ENCODE results near the gene PEDS1. TPM values are rescaled to one million over a fixed set of nuclear protein-coding genes. Genes with fewer than 3 reads are reported as not detected.
"Not testable (repeated sequence)": the region's sequence is repeated elsewhere in the genome, so short reads cannot be mapped to it uniquely, and the experiment has no call there.

Gene PEDS1
- total RNA-seq, 1 donor from 2014 or later = 9.1 TPM

DNA sequence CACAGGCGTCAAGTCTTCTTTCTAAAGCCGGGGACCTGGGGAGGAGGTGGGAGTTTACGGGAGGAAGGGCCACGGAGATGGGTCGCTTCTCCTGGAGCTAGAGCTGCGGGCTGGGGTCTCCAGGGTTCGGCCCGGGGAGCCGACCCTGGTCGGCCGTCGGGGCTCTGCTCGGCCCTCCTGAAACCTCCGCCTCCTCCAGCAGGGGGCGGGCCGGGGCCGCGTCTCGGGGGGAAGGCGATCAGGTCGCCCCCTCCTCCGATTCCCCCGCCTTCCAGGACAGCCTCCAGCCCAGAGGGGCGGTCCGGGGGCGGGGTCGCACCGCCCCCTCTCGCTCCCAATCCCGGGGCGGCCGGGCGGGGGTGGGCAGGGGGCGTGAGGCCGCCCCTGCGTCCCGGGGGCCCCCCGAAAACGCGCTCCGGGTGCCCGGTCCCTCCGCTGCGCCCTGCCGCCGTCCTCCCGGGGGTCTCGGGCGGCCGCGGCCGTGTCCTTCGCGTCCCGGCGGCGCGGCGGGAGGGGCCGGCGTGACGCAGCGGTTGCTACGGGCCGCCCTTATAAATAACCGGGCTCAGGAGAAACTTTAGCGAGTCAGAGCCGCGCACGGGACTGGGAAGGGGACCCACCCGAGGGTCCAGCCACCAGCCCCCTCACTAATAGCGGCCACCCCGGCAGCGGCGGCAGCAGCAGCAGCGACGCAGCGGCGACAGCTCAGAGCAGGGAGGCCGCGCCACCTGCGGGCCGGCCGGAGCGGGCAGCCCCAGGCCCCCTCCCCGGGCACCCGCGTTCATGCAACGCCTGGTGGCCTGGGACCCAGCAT lies 36.9 kb upstream of the PEDS1 start, which contains the start of gene CEBPB:
Gene CEBPB, plus strand, starts transcription at position 580 of the 814 bp plus-strand sequence. Its CDS starts 204 bp downstream, at position 784.
- peak; percentile 56 for ATAC-seq
- peak; percentile 97 for DNase-seq (ENCODE audit: low spot score)

DNA sequence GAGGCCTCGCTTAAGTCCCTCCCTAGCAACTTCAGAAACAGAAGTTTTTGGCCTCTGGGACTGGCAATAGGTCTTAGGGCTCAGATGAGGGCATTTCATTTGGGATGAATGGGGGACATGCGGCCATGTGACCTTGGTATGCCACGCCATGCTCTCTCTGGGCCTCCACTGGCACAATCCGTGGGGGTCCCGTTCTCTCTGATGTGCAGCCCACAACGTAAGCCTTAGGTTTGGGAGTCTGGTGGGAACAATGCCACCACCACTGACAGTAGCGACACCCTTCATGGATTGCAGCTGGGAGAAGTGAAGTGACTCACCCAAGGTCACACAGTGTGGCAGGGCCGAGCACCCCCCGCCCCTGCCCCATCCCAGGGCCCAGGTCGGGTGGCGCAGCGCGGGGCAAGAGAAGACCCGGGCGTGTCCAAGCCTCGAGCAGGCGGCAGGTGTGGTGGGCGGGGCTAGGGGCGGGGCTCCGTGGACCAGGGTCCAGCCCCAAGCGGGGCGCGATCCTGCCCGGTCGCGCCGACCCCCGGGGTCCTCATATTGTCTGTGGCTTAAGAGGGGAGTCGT lies 36.2 kb upstream of the PEDS1 start:
- ATAC-seq = peak; percentile 46
- peak; percentile 90 for DNase-seq (ENCODE audit: low spot score)

DNA sequence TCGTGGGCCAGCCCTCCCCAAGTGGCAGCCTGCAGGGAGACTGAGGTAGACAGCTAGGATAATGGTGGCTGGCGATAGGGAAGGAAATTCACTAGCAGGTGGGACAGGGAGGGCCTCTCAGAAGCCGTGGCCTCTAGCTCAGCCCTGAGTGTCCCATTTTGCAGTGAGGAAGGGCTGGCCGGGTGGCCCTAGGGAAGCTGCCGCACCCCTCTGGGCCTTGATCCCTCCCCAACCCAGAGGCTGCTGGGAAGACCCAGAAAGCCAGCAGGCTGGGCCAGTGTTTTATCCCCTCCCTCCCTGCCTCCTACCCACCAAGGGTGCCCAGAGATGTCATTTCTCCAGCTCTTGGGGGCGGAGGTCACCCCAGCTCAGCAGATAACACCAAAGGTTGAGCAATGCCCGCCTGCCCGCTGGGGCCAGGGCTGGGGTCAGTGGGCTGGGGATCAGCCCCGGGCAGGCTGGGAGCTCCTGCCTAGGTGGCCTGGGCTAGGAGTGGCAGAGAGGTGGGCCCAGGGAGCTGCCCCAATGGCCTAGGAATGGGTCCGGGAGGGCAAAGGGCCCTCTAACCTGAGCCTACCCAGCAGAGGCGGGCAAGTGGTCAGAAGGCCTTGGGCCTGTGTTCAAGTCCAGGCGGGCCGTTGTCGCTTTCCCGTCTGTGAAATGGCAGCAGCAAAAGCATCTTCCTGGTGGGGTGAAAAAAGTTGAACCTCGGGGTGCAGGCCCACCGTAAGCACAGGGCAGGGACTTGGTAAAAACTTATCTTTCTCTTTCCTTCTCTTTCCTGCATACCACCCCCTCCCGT lies 35.6 kb upstream of the PEDS1 start:
- ATAC-seq (peak; percentile 54), DNase-seq (ENCODE audit: low spot score) (peak; percentile 98)

DNA sequence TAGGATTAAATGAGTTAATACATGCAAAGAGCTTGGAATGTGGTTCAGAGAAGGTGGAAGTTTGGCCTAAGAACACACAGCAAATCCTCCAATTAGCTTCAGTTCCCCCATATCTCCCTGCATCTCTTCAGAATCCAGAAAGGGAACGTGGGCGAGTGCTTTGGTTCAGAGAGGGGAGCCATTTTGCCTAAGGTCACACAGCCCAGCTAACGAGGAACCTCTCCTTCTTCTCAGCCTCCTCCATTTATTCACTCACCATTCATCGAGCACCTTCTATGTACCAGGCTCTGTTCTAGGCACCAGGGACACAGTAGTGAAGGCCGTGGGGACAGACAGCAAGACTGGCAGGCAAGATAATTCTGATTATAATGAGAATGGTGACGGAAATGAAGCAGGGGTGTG lies 34.8 kb upstream of the PEDS1 start:
- DNase-seq (ENCODE audit: low spot score) (peak; percentile 46), ATAC-seq (no peak)

DNA sequence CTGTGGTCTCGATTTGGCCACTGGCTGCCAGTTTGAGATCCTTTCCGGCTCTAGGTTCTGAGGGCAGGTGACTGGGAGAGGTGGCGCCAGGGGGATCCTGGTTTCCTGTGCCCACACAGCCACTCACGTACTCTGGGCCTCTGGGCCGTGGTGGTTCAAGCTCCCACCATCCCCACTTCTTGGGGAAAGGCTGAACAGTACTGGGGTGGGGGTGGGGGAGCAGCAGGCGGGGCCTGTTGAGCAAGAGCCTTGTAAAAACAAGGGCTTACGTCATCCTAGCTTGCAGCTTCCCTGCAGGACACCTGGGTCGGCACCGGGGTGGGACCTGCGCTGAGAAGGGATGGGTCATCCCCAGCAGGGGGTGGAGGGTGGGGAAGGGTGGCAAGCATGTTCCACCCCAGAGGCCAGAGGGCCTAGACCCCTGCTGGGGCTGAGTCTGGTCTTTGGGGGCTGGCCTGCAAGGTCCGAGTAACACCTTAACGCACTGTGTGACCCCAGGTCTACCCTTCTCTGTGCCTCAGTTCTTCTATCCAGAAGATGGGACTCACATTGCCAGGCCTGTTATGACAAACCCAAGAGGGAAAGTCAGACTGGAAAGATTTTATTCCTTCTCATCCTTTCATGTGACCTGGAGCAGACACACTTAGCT lies 34.0 kb upstream of the PEDS1 start:
- peak; percentile 10 for ATAC-seq
- DNase-seq (ENCODE audit: low spot score) = peak; percentile 86

DNA sequence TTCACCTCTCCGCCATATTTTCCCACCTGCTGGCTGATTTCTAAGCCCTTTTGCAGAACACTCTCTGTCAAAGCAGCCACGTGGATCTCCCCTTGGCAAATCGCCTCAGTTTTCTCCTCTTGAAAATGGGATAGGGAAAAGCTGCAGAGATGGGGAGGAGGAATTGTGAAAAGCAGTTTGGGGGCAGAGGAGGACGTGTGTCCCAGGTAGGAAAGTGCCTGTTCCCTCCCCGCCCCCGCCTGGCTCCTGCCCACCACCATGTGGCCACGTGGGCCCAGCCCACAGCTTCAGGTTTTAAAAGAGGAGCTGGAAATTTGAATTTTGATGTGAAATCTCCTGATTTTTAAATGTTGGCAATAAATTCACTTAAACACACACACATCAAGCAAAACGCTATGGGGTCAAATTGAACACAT lies 33.5 kb upstream of the PEDS1 start:
- peak; percentile 69 for DNase-seq (ENCODE audit: low spot score)
- no peak for ATAC-seq

DNA sequence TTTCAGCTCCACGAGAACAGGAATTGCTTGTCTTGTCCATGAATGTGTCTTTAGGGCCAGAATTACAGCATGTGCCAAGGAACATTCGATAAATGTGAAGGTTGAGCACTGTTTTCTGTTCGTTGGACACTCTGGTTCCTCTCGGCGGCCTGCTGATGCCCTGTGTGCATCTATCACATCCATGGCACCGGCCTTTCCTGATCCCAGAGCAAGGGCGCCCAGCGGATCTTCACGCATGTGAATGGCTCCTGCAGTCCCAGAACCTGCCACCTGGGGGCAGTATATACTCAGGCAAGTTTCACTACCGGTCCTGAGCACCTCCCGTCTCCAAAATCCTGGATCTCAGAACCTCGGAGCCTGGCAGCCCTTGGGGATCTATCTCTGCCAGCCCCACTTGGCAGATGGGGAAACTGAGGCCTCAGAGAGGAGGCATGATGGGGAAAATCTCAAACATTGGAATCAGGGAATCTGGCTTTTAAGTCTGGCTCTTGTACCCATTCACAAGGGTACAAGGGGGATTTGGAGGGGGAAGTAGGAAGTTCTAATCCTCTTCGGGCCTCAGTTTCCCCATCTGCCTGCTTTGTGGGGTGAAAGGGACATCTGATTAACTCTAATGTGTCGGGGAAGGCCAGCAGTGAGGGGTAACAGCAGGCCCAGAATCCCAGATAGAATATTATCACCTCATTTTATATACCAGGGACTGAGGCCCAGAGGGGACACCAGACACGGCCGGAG lies 32.8 kb upstream of the PEDS1 start:
- ATAC-seq = peak; percentile 27
- DNase-seq (ENCODE audit: low spot score) = peak; percentile 95

DNA sequence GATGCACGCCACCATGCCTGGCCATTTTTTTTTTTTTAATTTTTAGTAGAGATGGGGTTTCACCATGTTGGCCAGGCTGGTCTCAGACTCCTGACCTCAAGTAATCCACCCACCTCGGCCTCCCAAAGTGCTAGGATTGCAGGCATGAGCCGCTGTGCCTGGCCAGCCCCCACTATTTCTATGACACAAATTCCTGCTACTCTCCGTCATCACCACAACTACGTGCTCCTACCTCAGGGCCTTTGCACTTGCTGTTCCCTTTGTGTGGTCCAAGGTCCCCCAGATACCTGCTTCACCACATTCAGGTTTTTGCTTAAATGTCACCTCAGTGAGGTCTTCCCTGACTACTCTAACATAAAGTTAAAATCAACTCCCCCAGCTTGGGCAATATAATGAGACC lies 31.9 kb upstream of the PEDS1 start:
- ATAC-seq = no peak
- no peak for DNase-seq (ENCODE audit: low spot score)

DNA sequence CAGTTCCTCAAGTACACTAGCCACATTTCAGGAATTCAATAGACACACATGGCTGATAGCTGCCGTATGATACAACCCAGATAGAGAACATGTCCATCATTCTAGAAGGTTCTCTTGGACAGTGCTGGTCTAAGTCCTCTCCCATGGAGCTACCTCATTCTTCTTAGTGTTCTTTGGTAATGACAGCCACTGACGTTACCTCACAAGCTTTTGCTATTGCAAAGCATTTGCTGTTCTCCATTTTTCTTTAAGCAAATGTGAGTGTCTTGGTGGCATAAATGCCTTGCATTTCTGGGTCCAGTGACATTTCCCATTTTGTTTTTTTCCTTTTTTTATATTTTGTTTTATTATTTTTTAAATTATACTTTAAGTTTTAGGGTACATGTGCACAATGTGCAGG lies 28.8 kb upstream of the PEDS1 start:
- DNase-seq (ENCODE audit: low spot score) = no peak
- no peak for ATAC-seq

DNA sequence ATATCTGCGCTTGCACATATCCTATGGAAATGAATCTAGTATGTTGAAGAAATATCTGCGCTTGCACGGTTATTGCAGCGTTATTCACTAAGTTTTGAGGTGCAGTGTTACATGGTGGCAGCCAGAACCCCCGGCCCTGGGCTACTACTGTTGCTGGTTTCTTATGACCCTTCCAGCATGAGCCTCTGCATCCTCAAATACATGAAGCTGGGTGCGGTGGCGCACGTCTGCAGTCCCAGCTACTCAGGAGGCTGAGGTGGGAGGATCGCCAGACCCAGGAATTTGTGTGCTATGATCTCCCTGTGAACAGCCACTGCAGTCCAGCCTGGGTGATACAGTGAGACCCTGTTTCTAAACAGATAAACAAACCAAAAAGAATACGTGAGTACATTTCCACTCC lies 27.8 kb upstream of the PEDS1 start:
- DNase-seq (ENCODE audit: low spot score) = no peak
- no peak for ATAC-seq

DNA sequence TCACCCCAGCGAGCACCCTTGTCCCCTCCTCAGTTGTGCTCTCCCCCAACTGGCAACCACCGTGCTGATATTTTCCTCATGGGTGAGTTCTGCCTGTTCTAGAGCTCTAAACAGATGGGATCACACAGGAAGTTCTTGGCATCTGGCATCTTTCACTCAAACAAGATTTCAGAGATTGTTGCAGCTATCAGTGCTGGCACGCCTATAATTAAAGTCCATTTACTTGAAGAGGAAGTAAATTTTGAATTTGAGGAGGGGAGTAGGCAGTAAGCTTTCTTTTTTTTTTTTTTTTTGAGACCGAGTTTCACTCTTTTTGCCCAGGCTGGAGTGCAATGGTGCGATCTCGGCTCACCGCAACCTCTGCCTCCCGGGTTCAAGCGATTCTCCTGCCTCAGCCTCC lies 25.1 kb upstream of the PEDS1 start:
- ATAC-seq; DNase-seq (ENCODE audit: low spot score): not testable (repeated sequence)

DNA sequence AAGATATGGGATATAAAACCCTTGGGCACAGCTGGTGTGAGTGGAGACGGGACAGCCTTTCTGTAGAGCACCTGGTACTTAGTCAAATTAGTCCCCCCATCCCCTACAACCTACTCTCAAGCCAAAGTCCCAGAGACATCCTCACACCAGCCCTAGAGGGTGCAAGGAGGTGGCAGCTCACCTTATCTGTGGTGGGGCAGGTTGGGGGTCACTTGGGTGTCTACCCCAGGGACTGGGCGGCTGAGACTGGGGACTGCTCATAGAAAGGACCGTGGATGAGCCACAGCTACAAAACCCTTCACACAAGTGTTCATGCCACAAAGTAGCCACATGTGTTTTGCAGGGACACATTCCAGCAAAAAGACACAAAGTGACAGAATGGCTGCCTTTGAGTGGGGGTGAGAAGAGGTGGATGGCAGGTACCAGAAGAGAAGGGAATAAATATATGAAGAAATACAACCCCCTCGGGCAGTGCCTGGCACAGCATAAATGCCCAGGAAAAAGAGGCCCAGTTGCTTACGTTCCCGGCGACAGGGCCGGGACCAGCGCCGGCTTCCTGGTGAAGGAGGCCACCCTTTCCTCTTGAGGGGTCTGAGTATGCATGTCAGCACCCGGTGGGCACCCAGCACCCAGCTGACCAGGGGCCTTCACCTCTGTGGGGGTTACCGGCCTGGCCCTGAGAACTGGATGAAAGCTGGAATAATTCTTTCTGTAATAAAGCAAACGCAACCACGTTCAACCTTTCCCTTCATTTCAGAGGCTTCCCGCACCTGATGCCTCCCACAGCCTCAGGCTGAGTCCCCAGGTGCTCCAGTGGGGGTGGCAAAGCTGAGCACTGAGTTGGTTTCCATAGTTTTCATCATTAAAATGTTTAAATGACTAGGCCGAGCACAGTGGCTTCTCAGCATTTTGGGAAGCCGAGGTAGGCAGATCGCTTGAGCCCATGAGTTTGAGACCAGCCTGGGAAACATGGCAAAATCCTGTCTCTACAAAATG lies 22.7 kb upstream of the PEDS1 start:
- DNase-seq (ENCODE audit: low spot score) = no peak
- no peak for ATAC-seq

DNA sequence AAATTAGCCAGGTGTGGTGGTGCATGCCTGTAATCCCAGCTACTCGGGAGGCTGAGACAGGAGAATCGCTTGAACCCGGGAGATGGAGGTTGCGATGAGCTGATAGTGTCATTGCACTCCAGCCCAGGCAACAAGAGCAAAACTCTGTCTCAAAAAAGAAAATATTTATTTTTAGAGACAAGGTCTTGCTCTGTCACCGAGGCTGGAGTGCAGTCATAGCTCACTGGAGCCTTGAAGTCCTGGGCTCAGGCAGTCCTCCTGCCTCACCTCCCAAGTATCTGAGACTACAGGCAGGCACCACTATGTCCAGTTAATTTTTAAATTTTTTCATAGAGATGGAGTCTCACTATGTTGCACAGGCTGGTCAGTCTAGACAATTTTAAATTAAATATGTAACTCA lies 20.9 kb upstream of the PEDS1 start:
- no peak for ATAC-seq
- DNase-seq (ENCODE audit: low spot score) = no peak

DNA sequence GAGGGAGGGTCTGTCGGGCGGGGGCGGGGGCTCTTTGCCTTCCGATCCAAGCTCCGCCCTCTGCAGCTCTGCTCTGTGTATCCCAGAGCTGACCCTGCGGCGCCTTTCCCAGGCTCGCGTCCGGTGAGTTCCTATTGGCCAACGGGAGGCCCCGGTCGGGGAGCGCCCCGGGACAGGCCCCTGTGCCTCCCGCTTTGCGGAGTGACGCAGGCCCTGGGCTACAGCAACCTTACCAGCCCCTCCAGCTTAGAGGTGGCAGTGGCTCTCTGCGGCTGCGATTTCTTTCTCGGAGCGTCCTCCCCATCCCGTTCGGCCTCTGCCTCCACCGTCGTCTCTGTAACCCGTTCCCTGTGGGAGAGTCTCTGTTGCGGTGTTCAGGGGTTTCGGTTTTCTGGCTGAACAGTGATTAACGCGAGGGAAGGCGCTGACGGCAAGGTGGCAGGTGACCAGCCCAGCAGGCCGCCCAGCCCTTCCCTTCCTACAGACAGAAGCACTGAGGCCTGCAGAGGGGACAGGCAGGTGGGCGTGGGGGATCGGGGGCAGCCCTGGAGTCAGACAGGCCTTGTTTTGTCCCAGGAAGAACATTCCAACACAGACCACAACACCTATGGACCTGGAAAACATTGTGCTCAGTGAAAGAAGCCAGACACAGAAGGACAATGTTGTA lies 19.0 kb upstream of the PEDS1 start:
- peak; percentile 94 for ATAC-seq
- DNase-seq (ENCODE audit: low spot score) = peak; percentile 94

DNA sequence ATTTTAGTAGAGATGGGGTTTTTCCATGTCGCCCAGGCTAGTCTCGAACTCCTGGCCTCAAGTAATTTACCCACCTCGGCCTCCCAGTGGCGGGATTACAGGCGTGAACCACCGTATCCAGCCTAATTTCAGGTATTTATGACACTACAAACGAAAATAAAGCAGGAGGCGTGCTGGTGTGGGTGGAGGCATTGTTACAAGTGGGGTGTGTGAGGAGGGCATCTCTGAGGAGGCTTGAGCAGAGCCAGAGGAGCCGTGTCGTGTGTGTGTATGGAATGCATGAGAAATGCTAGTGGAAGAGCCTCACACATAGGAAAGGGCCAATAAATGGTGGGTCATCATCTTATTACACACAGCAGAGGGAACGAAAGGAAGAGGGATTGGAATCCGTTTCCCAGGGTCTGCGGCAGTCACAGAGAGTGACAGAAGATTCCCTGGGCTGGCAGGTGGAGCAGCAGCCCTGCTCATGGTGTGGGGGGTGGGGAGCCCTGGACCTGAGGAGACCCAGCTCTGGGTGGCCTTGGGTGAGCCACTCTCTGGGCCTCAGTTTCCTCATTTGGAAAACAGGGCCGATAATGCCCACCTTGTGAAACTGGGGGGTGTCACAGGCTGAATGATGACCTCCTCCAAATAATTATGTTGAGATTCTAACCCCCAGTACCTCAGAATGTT lies 17.2 kb upstream of the PEDS1 start:
- DNase-seq (ENCODE audit: low spot score) (no peak), ATAC-seq (no peak)

DNA sequence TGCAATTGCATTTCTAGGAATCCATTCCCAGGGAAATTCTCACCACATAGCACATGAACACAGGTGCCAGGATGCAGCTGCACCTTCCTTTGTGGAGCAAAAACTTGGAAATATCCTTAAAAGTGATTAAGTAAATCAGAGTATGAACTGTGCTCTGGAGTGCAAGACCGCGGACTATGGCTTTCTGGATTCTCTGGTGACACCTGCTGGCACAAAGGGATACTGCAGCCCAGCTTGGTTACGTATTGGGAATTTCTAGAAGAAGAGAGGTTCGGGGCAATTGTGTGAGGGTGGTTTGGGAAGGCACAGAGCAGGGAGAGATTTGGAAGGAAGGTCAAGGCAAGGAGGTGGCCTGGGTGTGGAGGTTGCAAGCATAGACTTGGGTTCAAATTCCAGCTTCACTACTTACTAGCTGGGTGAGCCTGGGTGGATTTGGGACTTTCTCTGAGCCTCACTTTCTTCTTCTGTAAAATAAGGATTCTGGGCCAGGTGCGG lies 15.9 kb upstream of the PEDS1 start:
- ATAC-seq (peak; percentile 59), DNase-seq (ENCODE audit: low spot score) (peak; percentile 82)

DNA sequence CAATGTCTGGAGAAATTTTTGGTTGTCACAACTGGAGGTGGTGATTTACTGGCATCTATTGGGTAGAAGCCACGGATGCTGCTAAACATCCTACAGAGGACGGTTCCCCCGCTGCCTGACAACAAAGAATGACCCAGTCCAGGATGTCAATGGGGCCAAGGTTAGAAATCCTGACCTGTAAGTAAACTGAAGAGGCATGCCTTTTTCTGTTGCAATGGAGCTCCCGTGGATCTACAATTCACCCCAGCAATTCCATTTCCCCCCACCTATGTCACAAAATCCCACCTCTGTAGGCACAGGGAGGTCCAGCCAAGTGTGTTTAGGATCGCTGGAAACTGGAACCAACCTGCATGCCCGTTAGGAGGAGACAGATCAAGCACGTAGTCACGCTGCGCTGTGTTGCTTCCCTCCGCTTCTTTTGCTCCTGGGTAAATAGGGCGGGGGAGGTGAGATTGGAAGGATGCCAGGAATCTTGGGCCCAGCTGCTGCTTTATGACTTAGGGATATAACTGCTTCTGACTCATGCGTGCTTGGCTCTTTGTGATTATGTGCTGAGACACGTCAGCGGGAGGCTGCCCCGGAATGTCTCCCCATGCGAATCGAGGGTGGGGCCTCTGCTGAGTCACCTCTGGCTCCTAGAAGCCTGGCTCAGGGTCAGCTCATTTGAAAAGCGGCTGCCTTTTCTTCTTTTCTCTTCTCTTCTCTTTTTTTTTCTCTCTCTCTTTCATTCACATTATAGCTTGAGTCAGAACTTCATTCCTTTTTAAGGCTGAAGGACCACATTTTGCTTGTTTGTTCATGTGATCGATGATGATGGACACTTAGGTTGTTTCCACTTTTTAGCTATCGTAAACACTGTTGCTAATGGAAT lies 12.4 kb upstream of the PEDS1 start:
- DNase-seq (ENCODE audit: low spot score) = peak; percentile 91
- ATAC-seq = peak; percentile 90

All from left lobe of liver (tissue), 2 donors.